GM18873 (cell line): Measurements from ENCODE around the gene UBAP1L.
"Not testable (repeated sequence)": the region's sequence is repeated elsewhere in the genome, so short reads cannot be mapped to it uniquely, and the experiment has no call there.

Experiments used
- ATAC-seq: cut with Tn5 transposase; IDR thresholded peaks from one replicate; pipeline ENCODE4 v1.9.1; 2021; ENCODE audit warnings: mild to moderate bottlenecking, moderate library complexity, moderate number of reproducible peaks; ENCODE audit not compliant: unreplicated experiment, low FRiP score

Gene UBAP1L

DNA sequence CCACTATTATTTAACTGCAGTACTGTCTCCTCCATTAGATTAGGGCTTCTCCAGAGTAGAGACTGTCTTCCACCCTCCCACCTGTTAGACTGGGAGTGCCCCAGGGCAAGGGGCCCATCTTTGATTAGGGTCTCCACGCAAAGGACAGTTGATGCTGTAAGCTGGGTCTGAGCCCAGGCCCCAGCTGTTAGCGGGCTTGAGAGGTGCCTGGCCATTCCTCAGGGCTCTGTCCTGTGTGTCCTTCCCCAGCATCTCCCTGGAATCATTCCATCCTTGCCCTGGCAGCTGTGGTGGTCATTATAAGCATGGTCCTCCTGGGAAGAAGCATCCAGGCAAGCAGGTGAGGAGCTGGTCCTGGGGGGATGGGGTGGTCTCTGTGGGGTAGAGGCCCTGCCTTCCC lies 63.7 kb downstream of the UBAP1L start:
- ATAC-seq, result no peak

DNA sequence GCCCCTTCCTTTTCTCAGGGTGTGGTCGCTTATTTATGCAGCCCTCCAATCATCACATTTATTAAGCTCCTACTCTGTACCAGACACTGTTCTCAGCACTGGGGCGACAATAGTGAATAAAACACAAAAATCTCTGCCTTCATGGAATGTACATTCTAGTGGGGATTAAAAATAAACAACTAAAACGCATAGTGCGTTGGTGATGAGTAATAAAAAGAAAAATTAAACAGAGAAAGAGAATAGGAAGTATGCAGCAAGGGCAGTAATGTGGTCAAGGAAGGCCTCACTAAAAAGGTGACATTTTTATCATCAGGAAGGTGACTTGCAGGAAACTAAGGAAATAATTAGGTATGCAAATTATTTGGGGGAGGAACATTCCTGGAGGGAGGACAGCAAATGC lies 64.7 kb downstream of the UBAP1L start:
- no peak for ATAC-seq

DNA sequence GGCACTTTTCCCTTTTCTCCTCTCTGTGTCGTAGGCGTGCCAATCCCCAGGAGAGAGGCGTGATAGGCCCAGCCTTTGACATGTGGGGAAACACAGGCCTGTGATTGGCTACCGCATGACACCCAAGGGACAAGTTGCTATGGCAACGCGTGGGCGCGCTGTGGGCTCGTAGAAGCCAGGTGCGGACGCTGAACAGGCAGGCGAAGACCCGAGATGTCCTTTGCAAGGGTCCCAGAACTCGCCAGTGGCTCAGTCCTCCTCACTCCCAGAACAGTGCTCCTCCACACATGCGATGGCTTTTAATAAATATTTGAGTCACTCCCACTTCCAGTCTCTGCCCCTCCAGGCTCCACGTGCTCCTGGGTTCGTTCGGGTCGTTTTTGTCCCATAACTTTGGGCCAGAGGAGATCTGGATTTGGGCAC lies 65.6 kb downstream of the UBAP1L start:
- peak; percentile 78 for ATAC-seq

DNA sequence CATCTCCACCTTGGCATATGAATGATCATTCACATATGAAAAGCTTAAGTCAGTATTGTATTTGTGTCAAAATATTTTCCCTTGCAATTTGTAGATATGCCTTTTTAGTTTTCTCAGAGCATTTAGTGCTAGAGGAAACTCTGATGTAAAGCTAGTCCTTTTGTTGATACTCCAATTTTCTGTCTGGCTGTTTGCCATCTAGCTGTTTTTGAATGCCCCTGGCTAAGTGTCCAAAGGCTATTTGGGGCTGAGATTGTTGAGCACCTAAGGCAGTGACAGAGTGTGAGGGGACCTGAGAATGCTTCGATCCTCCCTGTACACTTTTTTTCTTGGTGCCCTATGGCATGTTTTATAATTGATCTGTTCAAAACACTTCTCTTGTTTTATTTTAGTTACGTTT lies 66.8 kb downstream of the UBAP1L start:
- ATAC-seq, result no peak

DNA sequence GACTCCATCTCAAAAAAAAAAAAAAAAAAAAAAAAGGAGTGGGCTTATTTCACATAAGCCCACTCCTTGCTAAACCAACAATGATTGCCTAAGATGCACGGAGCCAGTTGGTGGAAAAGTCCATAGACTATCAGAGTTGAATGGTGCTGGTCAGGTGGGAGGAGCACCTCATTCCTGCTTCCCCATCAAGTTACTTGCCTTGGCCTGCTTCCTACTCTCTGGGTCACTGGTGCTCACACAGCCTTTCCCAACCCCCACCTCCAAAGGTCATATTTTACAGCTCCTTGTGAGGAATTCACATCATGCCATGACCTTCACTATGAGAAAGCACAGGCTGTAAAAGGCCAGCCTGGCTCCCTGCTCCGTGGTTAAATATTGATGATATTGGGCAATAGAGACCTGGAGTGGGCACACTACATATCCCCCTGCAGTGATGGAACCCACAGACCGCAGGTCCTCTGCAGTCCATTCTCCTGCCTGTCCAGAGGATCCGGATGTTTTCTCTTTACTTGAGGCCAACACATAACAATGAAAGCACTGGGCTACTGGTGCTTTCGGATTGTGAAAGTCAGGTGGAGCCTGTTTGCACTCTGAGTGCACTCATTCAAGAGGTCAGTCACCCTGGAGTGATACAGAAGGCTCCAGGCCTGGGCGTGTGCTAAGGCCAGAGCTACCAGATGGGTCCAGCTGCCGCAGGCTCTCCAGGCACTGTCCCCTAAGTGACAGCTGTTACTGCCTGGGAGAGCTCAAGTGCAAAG lies 70.1 kb downstream of the UBAP1L start, which contains the start of gene SLC51B:
Gene SLC51B, plus strand, starts transcription at position 664 of the 758 bp plus-strand sequence. CDS start 4,618 bp downstream, outside the sequence.
- no peak for ATAC-seq

- not testable (repeated sequence) for ATAC-seq
Measured at GRCh38 chr15:65044218-65044617, 70.8 kb downstream of the UBAP1L start.

DNA sequence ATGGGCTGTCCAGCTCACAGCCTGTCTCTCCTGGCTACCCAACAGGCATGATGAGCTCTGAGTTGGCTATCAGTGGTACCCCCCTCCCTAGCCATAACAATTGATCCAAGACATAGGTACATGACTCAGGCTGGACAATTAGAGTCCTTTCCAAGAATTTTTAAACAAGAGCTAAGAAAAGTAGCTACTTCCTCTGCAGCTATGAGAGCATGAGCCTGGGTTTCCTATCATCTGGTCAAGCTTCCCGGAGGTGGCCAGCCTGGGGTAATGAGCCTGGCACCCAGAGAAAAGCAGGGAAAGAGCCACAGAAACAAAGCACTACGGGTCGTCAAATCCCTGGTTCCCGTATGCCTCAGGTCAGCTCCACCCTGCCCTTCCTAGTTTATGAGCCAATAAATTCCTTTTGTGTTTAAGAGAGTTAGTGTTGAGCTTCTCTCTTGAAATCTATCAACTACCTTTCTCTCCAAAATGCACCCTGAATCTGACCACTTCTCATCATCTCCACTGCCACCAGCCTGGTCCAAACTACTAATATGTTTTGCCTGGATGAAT lies 72.1 kb downstream of the UBAP1L start:
- no peak for ATAC-seq
